Stimulated activated CD4-positive, alpha-beta T cell treated with anti-CD3 and anti-CD28 coated beads, Interleukin-1b, Interleukin-23, amount 100 ng/mL, for 1 hour (primary cell): ENCODE data around the gene EIF5.
A peak's percentile ranks its signal among the peaks of the same experiment; 100 is the strongest.

Experiments used
- DNase-seq, 2 donors: peaks; one replicate each; pipeline ENCODE4 v3.0.0-alpha.2; 2020; ENCODE audit warnings: low read depth in 2 of 2

The EIF5 gene

DNA sequence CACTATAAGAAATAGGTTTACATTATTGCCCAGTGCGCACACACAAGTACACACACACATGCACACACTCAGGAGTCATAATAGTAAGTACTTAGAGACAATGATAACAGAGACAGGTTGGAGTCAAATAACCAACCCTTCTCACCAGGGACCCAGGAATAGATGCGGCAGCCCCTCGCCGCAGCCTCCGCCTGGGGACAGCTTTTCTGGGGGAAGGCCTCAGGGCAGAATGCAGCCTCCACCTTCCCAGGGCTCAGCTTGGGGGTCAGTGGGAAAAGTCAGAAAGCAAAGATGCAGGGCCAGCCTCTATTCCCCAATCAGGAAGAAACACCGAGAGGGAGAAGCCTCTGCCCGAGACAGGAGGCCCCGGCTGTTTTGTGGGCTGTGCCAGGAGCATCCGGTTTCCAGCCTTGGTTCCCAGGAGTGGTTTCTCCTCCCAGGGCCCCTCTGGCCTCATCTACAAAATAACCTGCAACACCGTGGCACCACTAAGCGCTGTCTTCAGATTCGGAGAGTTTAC is 23.4 kb upstream of the EIF5 start:
- no peak for DNase-seq

DNA sequence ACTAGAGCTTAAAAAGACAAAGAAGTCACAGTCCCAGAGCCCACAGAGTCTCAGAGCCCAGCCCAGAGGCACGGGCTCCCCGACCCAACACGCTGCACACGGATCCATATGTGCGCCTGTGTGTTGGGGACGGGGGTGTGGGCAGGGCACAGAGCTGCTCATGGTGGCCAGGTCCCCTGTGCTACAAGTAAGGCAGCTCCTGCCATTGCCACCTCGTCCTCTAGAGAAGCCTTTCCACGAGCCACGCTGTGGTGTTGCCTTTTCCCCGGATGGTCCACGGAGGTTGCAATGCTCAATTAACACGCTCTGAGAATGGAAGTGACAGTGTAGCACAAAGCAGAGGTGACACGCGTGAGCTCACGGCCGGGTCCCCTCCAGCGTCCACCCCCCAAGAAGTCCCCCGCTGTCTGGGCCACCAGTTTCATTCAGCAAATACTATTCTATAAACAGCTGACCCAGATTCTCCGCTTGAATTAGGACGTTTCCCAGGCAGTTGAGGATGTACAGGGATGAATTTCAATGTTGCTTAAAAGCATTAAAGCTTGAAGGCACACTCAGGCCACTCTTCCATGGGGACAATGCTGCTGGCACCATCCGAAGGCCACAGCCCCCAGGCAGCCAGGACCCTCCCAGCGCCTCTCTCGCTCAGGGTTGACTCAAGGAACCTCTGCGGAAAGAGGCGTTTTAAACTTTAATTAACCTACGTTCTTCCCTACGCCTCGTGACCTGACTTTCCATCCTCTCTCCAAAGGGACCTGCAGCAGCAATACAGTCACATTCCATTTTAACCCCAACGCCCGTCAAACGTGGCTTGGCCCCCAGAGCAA is 22.7 kb upstream of the EIF5 start:
- no peak for DNase-seq

DNA sequence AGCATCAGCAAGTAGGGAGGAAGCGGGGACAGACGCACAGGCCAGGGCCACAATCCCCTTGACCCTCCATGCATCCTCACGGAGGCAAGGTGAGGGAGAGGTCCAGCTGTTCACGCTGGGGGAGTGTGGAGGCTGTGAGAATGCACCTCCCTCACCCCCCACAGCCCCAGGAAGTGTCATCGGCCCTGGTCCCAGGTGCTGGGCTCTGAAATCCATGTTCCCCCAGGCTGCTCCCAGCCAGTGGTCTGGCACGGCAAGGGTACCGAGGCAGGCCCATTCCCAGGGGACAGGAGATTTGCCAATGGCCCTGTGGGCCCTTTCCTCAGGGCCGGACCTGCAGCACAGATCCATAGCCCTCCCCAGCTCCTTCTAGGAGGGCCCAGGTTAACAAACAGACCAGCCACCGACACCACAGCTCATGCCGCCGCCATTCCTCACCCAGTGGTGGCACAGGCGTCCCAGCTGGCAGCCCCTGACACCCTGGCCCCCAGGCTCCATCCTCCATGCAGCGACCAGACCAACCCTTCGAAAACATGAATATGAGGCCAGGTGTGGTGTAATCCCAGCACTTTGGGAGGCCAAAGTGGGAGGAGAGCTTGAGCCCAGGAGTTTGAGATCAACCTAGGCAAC is 21.9 kb upstream of the EIF5 start:
- no peak for DNase-seq

DNA sequence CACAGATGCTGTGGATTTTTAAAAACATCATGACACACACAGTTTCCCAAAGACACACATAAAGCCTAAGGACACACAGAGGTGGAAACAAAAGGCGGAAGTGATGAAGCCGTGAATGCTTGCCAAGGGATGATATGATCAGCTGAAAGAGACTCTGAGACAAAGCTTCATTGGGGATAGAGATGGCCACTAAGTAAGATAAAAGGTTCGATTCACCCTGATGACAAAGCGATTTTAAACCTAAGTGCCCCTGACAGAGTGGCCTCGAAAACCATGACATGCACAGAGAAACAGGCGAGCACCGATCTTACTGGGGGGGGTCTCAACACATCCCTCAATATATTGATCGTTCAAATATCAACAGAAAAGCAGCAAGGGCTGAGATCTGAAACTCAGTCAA is 20.3 kb upstream of the EIF5 start:
- no peak for DNase-seq

DNA sequence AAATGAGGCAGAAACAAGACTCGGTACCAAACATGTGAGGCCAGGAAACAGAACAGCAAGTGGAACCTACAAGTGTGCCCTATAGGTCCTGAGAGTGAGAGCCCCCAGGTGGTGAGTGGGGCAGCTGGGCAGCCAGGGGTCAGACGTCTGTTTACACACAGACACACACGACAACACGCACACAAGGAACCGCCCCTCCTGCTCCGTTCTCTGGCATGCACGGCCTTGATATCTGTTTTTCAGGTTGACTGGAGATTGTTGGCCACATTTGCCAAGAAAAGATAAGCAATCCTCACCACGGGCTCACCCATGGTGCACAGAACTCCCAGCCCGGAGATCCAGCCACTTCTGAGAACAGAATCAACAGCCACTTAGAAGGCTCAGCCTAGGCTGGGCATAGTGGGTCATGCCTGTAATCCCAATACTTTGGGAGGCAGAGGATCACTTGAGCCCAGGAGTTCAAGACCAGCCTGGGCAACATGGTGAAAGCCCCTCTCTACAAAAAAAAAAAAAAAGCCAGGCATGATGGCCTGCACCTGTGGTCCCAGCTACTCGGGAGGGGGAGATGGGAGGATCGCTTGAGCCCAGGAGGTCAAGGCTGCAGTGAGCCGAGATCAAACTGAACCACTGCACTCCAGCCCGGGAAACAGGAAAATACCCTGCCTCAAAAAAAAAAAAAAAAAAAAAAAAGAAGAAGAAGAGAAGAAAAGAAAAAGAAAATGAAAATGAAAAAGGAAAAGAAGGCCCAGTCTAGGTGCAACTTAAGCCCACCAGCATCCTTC is 19.4 kb upstream of the EIF5 start:
- DNase-seq, result no peak

DNA sequence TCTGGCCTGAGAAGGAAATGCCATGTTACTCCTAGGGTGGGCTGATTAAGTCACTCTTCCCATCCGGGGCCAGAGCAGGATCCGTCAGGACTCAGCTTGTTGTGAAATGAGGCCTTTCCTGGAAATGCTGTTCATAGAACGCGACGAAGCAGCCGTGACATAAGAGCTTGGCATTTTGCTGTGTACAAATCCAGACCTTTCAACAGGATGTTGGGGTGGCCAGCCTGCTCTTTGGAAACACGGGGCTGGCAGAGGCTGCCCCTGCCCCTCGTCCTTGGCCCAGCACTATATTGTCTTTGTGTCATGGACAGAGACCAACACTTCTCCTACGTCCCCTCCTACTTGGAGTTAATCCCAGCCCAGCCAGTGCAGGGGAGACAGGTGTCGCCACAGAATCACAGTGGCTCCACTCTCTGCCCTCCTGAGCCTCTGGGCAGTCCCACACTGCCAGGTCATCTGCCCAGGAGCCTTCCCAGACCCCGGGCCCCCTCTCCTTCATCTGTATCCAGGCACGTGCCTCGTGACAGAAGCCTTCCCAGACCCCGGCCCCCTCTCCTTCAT is 18.6 kb upstream of the EIF5 start:
- DNase-seq, result no peak

DNA sequence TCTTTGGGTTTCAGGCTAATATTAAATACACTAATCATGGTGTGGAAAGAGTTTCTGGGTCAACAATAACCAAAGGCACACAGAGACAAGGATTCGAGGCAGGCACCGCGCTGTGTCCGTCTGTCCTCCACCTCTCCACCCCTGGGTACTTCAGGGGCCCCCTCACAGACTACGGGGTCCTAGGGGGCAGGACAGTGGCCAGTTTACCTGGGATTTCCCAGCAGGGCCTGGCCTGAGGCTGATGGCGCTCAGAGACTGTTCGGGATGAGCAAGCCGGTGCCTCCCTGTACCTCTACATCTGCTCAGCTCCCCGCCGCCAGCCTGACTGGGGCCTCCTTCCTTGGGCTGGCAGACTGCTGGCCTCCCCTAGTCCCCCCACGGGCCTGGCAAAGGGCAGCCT is 18.1 kb upstream of the EIF5 start:
- DNase-seq, result no peak

DNA sequence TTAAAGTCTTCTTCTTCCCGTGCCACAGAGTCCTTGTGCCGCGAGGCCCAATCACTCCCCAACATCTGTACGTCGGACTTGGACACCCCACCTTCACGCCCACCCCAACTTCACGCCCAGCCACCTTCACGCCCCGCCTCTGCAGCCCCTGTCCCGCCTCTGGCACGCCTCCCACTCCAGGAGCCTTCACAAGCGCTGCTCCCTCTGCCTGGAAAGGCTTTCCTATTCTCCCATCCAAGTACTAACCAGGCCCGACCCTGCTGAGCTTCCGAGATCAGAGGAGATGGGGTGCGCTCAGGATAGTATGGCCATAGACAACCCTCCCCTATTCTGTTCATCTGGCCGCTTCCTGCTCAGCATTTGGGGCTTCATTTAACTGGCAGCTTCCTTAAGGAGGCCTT is 17.3 kb upstream of the EIF5 start:
- DNase-seq, result no peak

DNA sequence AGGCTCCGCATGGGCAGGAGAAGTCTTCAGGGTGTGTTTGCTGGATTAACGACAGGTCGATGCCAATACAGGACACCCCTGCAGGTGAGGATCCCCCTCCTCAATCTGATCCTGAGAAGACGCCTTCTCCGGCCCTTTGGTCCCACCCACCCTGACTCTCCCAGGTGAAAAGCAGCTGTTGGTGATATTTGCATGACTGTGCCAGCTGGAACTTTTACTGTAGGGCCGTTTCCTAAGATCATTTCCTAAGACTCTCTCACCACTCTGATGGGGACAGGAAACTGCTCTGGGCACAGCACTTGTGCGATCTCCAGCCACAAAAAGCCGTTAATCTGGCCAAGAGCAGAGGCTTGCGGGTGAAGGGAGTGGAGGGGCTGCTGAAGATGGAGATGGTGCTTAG is 16.8 kb upstream of the EIF5 start:
- no peak for DNase-seq

DNA sequence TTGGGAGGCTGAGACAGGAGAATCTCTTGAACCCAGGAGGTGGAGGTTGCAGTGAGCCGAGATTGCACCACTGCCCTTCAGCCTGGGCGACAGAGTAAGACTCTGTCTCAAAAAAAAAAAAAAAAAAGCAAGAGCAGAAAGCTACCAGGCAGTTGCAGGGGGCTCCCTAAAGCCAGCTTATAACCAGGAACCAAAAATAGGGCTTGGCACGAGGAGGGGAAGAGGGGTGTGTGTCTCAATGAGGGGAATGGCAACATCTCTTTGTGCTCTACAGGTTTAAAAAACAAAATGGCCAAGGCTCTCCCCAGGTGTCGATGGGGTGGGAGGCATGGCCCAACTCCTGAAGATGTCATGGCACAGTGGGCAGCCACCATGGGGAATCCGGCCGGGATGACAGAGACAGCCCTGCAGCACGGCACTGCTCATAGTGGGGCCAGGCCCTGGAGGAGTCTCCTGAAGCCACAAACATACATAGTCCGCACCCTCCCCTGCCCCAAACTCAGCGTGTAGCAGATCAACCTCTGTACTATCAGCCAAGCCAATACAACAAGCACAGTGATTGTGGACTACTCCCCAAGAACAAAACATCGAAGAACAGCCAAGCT is 16.0 kb upstream of the EIF5 start:
- DNase-seq, result no peak

DNA sequence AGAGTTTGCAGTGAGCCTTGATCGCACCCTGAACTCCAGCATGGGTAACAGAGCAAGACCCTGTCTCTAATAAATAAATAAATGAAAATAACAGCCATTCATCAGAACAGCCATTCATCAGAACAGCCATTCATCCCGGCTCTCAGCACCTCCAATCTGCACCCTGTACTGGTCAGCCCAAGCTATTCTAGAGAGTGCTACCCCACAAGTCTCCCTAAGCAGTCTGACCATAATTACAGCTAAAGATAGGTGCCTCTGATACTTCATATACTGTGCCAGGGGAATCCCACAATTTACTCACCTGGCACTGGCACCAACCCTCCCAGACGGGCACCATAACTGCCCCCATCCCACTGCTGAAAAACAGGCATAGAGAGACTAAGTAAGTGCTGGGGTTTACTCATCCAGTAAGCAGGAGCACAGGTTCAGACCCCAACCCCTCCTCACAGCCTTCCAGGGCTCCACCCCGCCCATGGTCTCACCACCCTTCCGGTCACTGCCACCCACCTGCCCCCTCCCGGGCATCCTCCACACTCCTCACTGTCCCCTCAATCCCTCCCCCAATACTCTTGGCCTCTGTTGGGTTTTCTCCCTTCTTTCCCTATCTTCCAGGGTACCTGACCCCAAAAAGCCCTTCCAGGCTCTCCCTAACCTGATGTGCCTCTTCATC is 15.2 kb upstream of the EIF5 start:
- no peak for DNase-seq

DNA sequence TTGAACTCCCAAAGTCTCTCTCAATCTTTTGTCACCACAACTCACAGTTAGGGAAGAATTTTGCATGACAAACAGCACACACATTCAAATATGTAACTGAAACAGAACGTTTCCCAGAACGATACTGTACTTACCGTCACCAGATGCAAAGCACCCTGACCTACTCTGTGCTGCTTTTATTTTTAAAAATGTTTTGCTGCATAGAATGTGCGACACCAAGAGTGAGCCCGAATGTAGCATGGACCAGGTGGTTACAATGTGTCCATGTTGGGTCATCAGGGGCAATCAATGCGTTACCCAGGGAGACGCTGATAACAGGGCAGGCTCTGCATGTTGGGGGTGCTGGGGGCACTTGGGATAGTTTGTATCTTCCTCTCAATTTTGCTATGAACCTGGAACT is 14.6 kb upstream of the EIF5 start:
- no peak for DNase-seq

DNA sequence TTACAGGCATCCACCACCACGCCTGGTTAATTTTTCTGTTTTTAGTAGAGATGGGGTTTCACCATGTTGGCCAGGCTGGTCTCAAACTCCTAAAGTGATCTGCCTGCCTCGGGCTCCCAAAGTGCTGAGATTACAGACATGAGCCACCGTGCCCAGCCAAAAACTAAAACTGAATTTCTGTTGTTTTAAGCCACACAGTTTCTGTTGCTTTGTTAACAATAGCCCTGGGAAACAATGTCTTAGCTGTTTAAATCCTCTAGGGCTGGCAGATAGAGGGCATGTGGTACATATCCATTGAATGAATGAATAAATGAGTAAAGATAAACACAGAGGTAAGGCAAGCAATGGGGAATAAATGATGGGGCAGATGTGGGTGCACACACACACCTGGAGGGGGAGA is 8.0 kb upstream of the EIF5 start:
- no peak for DNase-seq

DNA sequence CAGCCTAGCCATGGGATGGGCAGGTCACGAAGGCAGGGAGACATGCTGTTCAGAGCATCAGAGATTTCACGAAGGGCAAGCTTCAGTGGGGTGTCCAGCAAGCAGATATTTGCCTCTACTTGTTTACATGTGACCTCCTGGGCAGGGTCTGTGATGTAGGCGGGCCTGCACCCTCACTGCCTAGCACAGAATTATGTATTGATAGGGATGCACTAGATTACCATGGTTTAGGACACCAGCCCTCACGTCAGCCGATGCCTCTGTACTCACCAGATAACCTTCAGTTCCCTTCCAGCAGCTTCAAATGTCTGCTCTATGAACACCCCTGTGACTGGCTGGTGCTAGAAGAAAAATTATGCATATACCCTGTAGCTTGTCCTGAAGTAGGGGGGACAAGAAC is 5.1 kb upstream of the EIF5 start:
- no peak for DNase-seq

DNA sequence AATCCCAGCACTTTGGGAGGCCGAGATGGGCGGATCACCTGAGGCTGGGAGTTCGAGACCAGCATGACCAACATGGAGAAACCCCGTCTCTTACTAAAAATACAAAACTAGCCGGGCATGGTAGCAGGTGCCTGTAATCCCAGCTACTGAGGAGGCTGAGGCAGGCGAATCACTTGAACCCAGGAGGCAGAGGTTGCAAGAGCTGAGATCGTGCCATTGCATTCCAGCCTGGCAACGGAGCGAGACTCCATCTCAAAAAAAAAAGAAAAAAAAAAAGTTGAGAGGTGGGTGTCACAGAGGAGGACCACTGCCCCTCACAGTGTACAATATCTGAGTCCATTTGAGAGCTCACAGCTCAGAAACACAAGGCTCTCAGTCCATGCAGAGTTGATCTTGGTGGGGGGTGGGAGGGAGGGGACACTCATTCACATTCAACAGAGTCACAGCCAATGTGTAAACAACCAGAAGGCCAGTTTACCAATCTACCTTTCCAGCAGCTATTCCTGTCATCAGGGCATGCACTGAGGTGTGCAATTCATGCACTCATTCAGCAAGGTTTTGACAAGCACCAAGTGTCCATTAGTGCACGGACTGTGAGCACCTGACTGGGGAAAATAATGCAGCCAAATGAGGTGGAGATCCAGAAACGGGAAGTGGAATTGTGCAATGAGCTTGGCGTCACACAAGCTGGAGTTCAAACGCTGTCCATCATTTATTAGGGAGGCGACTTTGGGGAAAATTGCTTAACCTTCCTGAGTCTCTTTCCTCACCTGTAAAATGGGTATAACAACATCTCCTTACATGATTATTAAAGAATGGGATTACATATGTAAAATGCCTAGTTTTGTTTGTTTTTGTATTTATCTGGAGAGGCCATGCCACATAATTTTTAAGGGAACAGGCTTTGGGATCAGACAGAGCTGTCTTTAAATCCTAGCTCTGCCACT is 4.4 kb upstream of the EIF5 start:
- no peak for DNase-seq

DNA sequence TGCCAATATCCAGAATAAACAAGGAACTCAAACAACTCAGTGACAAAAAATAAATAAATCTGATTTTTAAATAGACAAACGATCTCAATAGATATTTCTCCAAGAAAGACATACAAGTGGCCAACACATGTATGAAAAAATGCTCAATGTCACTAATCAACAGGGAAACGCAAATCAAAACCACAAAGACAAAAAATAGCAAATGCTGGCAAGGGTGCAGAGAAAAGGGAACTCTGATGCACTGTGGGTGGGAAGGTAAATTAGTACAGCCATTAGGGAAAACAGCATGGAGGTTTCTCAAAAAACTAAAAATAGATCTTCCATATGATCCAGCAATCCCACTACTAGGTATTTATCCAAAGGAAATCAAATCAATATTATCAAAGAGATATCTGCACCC is 3.5 kb upstream of the EIF5 start:
- no peak for DNase-seq

DNA sequence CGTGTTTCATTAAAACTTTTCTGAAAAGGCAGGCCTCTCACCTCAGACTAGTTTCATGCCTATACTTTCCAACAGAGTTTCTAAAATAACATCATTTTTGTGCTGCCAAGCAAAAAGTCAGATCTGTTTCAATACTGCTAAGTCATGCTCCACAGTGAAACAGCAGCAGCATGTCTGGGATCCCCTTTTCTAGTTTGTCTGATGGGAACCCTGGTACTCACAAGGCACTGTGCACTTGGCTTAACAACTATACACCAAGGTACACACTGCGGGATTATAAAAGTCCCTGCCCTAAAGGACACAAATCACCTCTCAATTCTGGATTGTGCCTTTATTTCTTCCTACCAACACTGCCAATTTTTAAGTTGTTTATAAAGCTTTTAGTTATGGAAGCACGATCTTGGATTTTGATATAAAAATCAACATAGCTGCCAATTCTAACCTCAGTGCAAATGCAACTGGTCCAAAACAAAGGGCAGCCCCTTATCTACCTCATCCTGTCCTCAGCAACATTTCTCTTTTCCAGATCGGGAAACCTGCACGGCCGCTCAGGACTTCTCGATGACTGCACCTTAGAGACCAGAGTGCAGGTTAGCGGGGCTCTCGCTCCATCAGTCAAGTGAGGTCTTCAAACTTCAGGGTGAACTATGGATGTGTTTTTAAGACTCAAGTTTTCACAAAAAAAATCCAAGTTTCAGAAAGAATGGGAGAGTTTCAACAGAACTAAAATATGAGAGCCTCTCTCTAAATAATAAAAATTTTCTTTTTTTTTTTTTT is 1.7 kb upstream of the EIF5 start:
- no peak for DNase-seq

DNA sequence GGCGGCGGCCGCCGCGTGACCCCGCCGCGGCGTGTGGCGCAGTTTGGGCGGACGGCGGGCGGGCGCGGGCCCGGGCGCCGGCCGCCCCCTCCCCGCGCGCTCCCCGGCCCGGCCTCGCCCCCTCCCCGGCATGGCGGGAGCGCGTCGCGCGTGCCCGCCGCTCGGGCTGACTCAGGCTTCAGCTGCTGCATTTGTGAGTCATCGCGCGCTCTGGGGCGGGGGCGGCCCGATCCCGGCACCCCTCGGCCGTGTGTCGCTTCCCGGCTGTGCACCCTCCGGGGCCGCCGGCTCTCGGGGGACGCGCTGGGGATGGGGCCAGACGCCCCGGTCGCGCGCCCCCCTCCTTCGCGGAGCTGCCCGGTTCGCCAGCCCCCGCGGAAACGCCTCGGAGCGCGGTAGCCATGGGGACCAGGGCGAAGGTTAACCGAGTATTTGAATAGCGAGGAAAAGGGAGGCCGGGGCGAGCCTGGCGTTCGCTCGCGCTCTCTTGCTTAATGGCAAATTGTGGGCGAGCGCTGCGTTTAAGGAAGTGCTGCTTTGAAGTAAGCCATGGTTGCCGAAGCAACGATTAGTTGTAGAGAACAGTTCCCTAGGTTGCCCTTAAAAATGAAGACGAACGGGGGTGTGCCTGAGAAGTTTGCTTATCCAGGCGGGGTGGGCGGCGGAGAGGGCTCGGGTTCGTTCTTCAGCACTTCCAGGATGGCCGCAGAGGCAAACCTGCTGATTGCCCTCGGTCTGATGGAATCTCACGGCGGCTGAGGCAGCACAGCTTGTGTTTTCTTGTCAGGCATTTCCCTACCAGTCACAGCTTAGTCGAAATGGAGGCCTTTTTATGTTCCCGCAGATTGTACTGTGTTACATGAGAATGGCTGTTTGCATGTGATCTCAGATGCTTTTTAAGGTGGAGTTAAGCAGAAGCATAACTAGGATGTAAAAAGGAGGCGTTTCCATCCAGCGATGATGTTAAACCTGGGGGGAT is 896 bp downstream of the EIF5 start:
- peak; percentile 47 to 61 for DNase-seq
